NCI-H2081 treated with DMSO at 0.1 percent for 48 hours (cell line): ENCODE results near the gene TRMU.
"Not testable (repeated sequence)": the region's sequence is repeated elsewhere in the genome, so short reads cannot be mapped to it uniquely, and the experiment has no call there.

Experiments
- DNase-seq: peaks from one replicate; lab custom pipeline; 2025; lab: John Stamatoyannopoulos, UW

Gene TRMU

GRCh38 chr22:46300491-46300890, 35.0 kb upstream of the TRMU start:
- no peak for DNase-seq

DNA sequence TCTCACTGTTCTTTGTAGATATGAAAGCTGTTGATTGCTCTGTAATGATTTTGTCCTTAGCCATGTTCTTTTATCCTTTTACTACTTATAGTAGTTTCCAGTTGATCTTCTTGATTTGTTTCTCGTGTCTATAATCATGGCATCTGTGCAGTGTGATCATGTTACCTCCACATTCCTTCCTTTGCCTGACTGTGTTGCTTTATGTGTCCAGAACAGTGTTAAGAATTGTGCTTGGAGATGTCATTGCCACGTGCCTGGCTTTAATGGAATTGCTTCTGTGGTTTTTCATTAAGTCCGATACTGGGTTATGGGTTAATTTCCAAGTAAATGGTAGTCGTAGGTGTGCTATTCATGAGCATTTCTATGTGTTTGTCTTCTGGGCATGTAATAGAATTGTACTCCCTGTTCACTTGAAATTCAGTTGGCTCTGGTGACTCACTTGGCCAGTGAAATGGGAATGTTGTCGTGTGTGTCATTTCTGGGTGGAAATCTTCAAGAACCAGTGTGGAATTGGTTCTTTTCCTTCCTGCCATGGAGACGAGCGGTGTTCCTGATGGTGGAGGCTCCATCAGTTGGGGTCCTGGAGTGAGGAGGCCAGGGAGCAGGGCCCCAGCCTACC, 32.1 kb upstream of the TRMU start:
- DNase-seq = no peak

DNA sequence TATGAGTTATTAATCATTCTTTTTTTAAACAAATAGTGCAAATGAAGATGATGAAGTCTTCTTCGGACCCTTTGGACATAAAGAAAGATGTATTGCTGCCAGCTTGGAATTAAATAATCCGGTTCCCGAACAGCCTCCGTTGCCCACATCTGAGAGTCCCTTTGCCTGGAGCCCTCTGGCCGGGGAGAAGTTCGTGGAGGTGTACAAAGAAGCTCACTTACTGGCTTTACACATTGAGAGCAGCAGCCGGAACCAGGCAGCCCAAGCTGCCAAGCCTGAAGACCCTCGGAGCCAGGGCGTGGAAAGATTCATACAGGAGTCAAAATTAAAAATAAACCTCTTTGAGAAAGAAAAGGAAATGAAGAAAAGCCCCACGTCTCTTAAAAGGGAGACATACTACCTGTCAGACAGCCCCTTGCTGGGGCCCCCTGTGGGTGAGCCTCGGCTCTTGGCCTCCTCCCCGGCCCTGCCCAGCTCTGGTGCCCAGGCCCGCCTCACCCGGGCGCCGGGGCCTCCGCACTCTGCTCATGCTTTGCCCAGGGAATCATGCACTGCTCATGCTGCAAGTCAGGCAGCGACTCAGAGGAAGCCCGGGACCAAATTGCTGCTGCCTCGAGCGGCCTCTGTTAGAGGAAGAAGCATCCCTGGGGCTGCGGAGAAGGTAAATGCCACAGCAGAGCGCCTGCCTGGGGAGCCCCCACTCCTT, 27.1 kb upstream of the TRMU start:
- no peak for DNase-seq

GRCh38 chr22:46309526-46310085, 25.9 kb upstream of the TRMU start:
- DNase-seq = no peak

DNA sequence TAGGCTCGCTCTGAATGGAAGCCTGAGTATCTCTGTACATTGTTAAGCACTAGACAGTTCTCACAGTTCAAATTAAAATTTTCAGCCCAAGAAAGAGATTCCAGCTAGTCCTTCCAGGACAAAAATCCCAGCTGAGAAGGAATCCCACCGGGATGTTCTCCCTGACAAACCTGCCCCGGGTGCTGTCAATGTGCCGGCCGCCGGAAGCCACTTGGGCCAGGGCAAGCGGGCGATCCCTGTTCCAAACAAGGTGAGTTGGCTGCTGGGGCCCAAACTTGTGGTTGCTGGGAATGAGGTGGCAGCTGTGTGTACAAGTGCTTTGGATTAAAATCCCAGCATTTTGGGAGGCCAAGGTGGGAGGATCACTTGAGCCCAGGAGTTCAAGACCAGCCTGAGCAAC, 23.5 kb upstream of the TRMU start:
- no peak for DNase-seq

DNA sequence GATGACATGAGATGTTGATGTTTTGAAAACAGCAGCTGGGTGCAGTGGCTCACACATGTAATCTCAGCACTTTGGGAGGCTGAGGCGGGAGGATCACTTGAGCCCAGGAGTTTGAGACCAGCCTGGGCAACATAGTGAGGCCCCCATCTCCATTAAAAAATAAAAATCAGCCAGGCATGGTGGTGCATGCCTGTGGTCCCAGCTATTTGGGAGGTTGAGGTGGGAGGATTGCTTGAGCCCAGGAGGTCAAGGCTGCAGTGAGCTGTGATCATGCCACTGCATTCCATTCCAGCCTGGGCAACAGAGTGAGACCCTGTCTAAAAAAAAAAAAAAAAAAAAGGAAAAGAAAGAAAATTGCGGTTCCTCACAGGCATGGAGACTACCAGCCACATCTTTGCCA, 22.7 kb upstream of the TRMU start:
- DNase-seq = not testable (repeated sequence)

DNA sequence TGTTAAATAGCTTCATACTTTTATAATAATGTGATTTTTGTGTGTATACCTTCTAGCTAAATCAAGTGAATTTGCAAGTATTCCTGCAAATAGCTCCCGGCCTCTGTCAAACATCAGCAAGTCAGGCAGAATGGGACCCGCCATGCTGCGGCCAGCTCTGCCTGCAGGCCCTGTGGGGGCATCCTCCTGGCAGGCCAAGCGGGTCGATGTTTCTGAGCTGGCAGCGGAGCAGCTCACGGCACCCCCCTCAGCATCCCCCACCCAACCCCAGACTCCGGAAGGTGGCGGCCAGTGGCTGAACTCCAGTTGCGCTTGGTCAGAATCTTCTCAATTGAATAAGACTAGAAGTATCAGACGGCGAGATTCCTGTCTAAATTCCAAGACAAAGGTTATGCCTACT, 19.5 kb upstream of the TRMU start:
- no peak for DNase-seq

GRCh38 chr22:46317646-46318045, 17.9 kb upstream of the TRMU start:
- DNase-seq = no peak

- no peak for DNase-seq
These were observed 16.9 kb upstream of the TRMU start for GRCh38 chr22:46318576-46318975.

DNA sequence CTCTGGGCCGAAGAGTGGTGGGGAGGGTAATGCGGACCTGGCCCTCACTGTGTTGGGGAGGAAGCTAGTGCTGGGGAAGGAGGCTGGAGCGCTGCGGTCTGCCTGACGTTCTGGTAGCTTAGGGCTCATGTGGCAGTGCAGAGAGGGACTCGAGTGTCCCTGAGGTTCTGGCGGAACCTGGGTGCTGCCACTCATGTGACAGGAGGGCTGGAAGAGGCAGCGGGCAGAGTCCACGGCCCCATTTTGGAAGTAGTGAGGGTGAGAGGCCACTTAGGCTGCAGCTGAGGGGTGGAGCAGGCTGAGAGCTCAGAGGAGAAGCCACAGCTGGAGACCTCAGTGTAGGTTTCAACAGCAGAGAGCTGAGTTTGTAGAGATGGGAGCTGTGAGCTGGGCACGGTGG, 16.2 kb upstream of the TRMU start:
- no peak for DNase-seq

DNA sequence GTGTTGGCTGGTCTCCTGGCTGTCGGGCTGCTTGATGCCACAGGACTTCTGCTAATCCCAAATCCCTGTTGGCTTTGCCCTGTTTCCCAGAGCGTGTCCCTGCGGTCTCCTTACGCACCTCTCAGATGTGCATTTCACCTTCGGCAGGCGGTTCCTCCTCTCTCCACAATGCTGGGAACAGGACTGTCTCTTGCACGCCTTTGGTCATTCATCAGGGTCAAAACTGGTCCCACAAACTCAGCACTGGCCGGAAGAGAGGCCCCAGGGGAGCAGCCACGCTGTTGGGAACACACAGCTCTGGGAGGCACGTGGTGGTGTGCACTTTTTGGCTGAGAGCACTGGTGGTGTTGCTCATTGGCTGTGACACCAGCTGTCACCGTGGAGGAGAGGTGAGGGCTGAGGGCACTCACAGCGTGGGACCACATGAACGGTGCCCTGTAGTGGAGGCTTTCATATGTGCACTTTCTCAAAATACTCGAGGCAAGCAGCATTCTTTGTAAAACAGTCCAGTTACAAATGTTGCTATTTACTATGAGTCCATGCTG, 15.3 kb upstream of the TRMU start:
- no peak for DNase-seq

- DNase-seq = no peak
These were observed 14.7 kb upstream of the TRMU start for GRCh38 chr22:46320716-46321386.

- DNase-seq = no peak
These were observed 12.8 kb upstream of the TRMU start for GRCh38 chr22:46322711-46323110.

DNA sequence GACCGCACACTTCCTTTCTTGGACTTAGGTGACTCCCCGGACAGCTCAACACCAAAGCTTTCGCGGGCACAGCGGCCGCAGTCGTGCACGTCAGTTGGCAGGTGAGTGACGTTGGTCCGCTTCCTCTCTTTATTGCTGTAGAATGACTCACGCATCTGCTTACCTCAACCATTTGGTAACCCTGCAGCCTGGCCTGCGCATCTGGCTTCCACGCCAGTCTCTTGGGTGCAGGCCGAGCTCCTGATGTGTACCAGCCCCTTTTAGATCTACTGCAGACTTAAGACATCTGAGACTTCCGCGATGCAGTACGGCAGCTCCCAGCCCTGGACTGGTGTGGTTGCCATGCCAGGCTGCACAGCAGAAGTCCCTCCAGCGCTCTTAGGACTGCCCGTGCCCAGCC, 12.4 kb upstream of the TRMU start:
- DNase-seq = no peak

DNA sequence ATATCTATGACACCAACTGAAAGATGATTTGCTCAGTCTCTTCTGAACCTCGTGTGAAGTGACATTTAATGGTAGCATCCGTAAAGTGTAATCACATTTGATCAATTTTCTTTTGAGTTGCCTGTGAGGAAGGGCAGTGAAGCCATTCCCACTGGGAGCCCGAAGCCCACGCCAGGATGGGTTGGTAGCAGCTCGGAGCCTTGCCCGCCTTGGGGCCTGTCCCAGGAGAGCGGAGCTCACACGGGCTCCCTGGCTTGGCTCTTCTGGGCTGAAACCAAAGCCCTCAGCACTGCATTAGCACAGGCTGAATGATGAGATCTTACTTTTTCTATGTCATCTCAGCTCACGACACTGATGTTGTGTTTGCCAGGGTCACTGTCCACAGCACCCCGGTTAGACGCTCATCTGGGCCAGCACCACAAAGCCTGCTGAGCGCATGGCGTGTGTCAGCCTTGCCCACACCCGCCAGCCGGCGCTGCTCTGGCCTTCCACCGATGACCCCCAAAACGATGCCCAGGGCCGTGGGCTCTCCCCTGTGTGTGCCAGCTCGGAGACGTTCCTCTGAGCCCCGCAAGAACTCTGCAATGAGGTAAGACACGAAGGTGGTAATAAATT, 9.3 kb upstream of the TRMU start:
- no peak for DNase-seq

- no peak for DNase-seq
These were observed 7.6 kb upstream of the TRMU start for GRCh38 chr22:46327691-46328465.

DNA sequence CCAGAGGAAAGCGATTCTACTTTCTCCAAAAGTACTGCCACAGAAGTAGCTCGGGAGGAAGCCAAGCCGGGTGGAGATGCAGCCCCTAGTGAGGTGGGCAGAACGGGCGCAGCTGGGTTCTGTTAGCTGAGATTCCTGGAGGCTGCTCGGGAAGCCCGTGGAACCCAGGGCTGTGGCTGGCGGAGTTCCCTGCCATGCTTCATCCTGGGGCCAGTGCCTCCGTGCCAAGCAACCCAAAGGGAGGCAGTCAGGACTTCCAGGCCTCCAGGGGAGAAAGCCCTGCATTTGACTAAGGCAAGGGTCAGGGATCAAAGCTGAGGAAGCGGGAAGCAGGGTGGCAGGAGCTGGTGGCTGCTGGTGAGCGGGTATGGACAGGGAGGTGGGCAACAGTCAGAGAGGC, 6.7 kb upstream of the TRMU start:
- DNase-seq = no peak

GRCh38 chr22:46329616-46330015, 5.9 kb upstream of the TRMU start:
- no peak for DNase-seq

GRCh38 chr22:46330426-46330825, 5.1 kb upstream of the TRMU start:
- no peak for DNase-seq

DNA sequence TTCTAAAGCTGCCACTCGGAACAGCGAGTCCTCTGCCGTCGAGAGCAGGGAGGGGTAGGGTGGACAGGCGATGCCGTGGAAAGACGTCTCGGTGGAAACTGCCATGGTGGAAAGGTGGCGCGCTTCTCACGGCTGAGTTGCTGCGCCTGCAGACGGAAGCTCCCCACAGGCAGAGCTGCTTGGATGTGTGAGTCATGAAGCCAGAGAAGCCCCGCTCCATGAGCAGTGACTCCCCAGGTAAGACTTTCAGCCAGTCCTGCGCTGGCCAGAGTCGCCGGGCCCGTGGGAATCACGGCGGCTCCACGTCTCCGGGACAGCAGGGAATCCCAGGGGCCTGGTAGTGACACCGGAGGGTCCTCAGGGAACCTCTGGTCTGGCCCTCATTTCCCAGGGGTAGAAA, 4.0 kb upstream of the TRMU start:
- DNase-seq = no peak
